M059J (cell line): ENCODE data around the gene GALNT7. TPM values are rescaled to one million over a fixed set of nuclear protein-coding genes. Genes with fewer than 3 reads are reported as not detected.
A peak's percentile ranks its signal among the peaks of the same experiment; 100 is the strongest.
"Not testable (repeated sequence)": the region's sequence is repeated elsewhere in the genome, so short reads cannot be mapped to it uniquely, and the experiment has no call there.

Experiments
- DNase-seq: peaks from one replicate; pipeline ENCODE4 v3.0.0-alpha.2; 2012; ENCODE audit warnings: low read depth
- total RNA-seq: library from RNA; depleted of rRNA; stranded (reverse); fragments of >200 nt; shearing (Covaris generic); gene quantifications from 2 replicates; pipeline ENCODE4 v1.2.3, GENCODE V29; 2014; rRNA removed

GALNT7 gene, protein sequence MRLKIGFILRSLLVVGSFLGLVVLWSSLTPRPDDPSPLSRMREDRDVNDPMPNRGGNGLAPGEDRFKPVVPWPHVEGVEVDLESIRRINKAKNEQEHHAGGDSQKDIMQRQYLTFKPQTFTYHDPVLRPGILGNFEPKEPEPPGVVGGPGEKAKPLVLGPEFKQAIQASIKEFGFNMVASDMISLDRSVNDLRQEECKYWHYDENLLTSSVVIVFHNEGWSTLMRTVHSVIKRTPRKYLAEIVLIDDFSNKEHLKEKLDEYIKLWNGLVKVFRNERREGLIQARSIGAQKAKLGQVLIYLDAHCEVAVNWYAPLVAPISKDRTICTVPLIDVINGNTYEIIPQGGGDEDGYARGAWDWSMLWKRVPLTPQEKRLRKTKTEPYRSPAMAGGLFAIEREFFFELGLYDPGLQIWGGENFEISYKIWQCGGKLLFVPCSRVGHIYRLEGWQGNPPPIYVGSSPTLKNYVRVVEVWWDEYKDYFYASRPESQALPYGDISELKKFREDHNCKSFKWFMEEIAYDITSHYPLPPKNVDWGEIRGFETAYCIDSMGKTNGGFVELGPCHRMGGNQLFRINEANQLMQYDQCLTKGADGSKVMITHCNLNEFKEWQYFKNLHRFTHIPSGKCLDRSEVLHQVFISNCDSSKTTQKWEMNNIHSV
- total RNA-seq = 23.8 and 37.6 TPM in 2 replicates

DNA sequence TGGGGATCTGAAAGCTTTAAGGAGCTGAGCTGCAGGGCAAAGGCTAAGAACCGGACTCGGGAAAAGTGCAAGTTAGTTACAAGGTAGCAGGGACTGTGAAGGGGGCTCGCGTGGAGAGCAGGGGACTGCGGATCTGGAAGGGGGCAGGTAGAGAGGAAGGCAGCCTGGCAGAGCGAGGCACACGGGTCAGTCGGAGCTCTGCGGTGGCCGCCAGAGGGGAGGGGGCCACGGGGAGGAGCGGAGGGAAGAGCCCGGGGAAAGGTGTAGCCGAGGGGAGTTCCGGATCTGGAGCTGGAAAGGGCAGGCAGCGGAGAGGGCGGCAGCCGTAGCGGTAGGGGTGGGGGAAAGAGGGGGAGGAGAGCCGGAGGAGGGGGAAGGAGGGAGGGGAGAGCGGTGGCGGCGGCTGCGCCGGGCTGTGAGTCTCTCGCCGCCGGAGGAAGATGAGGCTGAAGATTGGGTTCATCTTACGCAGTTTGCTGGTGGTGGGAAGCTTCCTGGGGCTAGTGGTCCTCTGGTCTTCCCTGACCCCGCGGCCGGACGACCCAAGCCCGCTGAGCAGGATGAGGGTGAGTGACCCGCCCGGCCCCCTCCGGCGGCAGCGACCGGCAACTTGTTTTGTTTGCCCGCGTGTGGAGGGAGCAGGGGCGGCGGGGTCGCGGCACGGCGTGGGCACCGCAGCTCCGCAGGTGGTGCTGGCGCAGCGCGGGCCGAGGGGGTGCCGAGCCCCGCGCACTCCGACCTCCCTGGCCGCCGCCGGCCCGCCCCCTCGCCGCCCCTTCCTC lies at the start of gene GALNT7:
TSS of gene GALNT7 (plus strand) at position 416 of the 782 bp plus-strand sequence. CDS start at position 441, 25 bp downstream.
- DNase-seq = peak; percentile 70

- not testable (repeated sequence) for DNase-seq
Observed at GRCh38 chr4:173118819-173119218, 49.8 kb upstream of the GALNT7 start.

- peak; percentile 28 for DNase-seq
Observed at GRCh38 chr4:173119818-173120217, 48.8 kb upstream of the GALNT7 start.

DNA sequence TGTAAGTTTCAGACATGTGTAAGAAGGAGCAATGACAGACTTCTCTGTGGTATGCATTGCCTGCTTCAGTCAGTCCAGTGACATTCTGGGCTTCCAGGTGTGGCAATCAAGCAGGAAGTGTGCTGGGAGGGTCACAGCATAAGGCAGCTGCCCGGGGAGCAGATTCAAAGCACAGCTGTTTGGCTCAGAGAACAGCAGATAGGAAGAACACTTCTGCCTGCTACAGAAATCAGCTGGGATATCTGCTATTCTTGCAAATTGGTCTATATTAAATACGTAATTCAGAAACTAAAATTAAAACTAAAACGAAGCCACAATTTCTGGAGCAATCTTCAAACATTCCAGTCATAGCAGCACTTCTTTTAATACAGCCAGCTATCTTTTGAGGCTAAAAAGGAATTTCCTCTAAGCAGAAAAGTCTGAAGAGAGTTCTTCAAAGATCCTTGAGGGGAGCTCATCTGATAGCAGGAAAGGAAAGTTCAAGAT lies 47.5 kb upstream of the GALNT7 start:
- no peak for DNase-seq

DNA sequence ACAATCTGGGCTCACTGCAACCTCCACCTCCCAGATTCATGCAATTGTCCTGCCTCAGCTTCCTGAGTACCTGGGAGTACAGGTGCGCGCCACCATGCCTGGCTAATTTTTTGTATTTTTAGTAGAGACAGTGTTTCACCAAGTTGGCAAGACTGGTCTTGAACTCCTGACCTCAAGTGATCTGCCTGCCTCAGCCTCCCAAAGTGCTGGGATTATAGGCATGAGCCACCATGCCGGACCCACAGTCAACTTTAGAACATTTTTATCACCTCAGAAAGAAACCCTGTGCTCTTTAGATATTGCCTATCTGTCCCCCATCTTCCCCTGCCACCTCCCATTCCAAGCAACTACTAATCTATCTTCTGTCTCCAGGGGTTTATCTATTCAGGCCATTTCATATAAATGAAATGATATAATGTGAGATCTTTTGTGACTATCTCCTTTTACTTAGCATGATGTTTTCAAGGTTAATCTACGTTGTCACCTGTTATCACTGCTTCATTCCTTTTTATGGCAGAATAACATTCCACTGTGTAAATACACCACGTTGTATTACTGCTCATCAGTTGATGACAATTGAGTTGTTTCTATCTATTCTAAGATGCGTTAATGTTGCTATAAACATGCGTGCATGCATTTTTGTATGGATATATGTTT lies 44.3 kb upstream of the GALNT7 start:
- no peak for DNase-seq

- peak; percentile 9 for DNase-seq
Observed at GRCh38 chr4:173125216-173125812, 43.3 kb upstream of the GALNT7 start.

DNA sequence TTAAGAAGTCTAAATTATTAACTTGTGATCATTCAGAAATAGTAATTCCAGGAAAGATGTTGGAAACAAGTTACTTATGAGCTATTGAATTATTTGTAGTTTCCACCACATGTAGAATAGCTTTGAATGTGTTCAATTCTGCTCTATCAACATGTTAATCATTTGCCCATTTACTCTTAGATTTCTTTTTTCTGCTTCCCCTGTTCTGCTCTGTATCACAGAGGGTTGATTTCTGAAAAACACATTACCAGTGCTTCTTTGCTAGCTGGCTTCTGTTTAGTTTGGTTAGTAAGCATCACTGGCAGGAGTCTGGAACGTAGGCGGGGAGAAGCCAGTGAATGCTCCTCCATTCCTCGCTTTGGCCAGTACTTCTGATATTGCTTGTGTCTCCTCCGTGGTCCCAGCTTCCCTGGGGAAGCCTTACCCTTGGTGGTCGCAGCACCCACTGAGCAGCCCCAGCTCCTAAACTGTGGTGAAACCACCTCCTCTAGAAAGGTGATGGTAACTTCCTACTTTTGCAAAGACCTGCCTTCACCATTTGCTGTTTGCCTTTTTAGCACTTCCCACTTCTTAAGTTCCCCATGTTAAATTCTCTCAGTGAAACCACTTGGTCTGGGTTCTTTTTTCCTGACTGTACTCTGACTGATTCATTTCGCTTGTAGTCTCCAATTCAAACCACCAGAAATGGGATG lies 40.3 kb upstream of the GALNT7 start:
- DNase-seq = no peak

DNA sequence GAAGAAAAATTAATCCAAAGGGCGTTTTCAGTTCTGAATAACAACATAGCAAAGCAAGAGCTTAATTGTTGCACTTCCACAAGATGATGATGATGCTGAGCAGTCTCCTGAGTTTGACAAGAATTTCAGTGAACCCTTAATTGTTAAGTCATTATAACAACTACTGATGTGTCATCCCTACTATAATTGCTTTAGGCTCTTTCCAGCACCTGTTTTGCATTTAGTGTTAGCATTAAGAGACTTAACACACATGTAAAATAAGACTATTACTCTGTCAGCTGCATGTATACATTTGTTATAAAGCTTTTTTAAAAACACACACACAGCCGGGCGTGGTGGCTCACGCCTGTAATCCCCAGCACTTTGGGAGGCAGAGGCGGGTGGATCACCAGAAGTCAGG lies 37.9 kb upstream of the GALNT7 start:
- DNase-seq = no peak

- no peak for DNase-seq
Observed at GRCh38 chr4:173134426-173134825, 34.2 kb upstream of the GALNT7 start.

DNA sequence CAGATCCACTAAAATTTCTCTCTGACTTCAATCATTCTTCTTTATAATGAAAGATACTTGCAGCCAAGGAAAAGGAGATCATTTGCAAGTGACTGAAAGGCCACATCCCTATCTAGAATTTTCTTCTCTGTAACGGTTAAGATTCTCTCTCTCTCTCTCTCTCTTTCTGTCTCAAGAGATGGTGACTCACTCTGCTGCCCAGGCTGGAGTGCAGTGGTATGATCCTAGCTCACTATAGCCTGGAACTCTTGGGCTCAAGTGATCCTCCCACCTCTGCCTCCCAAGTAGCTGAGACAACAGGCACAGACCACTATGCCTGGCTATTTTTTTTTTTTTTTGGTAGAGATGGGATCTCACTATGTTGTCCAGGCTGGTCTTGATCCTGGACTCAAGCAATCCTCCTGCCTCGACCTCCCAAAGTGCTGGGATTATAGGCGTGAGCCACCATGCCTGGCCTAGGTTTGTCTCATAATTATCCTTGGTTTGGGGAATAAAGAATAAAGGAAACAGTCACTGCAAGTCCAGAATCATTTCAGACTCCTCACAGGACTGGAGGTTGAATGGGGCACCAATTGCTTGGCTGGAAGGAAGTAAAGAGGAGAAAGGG lies 33.3 kb upstream of the GALNT7 start:
- DNase-seq = peak; percentile 65

- no peak for DNase-seq
Observed at GRCh38 chr4:173138624-173139023, 30.0 kb upstream of the GALNT7 start.

GRCh38 chr4:173139561-173139960 lies 29.1 kb upstream of the GALNT7 start:
- DNase-seq = no peak

GRCh38 chr4:173145131-173145530 lies 23.5 kb upstream of the GALNT7 start:
- DNase-seq = no peak

DNA sequence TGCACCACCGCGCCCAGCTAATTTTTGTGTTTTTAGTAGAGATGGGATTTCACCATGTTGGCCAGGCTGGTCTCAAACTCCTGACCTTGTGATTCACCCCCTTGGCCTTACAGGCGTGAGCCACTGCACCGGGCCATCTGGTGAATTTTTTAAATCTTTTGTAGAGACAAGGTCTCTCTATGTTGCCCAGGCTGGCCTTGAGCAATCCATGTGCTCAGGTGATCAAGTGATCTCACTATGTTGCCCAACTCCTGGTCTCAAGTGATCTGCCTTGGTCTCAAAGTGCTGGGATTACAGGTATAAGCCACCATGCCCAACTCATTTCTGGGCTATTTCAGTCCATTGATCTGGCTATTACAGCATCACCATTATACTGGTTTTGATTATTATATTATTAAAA lies 22.2 kb upstream of the GALNT7 start:
- no peak for DNase-seq

GRCh38 chr4:173151496-173151895 lies 17.1 kb upstream of the GALNT7 start:
- no peak for DNase-seq

GRCh38 chr4:173152104-173152503 lies 16.5 kb upstream of the GALNT7 start:
- DNase-seq = no peak

DNA sequence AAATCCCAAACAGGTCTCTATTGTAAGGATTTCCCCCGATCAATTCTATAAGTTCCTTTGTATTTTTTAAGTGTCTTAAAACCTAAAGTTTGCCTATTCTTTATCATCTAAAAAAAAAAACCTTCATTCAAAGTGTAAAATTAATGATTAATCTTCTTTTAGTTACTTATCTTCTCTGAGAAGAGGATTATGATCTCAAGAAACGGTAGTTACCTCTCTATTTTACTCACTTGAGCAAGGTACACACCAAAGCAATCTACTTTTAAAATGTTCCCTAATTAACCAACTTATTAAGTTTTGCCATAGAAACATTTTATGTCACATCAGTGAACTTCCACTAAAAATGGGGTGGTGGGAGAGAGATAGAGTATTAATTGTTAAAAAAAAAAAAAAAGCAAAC lies 15.2 kb upstream of the GALNT7 start:
- DNase-seq = no peak

GRCh38 chr4:173159791-173160190 lies 8.8 kb upstream of the GALNT7 start:
- no peak for DNase-seq

GRCh38 chr4:173160871-173161270 lies 7.7 kb upstream of the GALNT7 start:
- no peak for DNase-seq

DNA sequence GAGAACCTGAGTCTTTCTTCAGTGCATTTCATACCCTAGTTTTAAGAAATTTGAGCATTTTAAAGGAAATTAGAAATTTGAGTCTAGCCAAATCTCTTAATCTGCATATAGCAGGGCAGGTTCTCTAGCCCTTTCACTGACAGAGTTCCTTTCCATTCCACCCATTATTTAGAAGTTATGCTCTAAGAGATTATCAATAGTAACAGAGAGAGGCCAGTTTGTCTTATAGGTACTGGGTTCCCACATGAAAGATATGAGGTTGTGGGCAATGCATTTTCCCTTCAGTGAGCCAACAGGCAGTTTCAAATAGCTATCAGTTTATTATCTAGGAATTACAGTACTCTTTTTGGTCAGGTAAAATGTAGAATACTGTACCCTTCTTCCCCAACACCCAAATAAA lies 7.3 kb upstream of the GALNT7 start:
- no peak for DNase-seq
